ENCODE measurements around the gene PSG1.
"Not testable (repeated sequence)": the region's sequence is repeated elsewhere in the genome, so short reads cannot be mapped to it uniquely, and the experiment has no call there.

- TF ChIP-seq CTCF (IDR thresholded peaks at IDR 0.05; ENCODE audit: insufficient read depth, low read length, poor library complexity, severe bottlenecking); EZH2phosphoT487 (conservative IDR thresholded peaks at IDR 0.05; ENCODE audit: low read length): not testable (repeated sequence)
These were observed 47.4 kb downstream of the PSG1 start for GRCh38 chr19:42832023-42832680.
